ENCODE results near the gene MAP3K9.

The MAP3K9 gene

DNA sequence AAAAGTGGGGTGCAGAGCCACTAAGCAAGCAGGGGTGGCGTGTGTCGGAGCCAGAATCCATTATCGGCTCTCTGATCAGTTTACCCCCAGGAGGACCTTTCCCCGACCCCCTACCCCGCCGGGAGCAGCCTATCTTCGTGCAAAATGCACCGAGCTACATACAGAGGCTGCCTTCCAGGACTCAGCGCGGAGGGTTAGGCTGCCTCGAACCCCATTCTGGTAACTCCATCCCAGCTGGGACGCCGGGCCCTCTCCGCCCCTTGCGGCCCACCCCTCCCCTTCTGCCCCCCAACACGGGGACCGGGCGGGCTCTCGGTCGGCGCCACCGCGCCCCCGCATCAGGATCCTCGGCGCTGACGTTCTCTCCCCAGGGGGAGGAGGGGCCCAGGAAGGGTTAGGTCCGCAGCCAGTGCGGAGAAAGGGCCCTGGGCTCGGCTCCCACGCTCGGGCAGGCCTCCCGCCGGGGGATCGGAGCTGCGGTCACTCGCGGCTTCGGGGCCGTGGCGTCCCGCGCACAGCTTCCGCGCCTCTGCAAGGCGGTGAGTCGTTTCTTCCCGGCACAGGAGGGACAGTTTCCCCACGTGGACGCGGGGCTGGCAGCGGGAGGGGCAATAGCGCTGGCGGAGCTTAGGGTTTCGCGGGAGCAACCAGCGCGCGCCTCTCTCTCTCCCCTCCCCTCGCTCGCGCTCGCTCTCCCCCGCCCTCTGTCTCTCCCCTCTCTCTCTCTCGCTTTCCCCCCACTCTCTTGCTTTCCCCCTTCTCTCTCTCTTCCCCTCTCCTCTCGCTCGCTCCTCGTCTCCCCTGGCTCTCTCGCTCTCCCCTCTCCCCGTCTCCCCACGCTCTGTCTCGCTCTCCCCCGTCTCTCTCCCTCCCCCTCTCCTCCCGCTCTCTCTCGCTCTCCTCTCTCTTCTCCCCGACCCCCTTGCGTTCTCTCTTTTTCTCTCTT lies 12.5 kb upstream of the MAP3K9 start:
- no peak for DNase-seq (ENCODE audit: low read depth)

DNA sequence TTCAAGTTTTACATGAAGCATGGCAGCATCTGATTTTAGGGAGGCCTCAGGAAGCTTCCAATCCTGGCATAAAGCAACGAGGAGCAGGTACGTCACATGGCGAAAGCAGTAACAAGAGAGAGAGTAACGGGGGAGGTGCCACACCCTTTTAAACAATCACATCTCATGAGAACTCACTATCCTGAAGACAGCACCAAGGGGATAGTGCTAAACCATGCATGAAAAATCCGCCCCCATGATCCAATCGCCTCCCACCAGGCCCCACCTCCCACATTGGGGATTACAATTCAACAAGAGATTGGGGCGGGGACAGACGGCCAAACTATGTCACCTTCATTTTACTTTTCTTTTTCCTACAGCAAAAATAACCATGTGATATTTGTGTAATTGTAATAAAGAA lies 7.2 kb upstream of the MAP3K9 start:
- DNase-seq (ENCODE audit: low read depth) = no peak

DNA sequence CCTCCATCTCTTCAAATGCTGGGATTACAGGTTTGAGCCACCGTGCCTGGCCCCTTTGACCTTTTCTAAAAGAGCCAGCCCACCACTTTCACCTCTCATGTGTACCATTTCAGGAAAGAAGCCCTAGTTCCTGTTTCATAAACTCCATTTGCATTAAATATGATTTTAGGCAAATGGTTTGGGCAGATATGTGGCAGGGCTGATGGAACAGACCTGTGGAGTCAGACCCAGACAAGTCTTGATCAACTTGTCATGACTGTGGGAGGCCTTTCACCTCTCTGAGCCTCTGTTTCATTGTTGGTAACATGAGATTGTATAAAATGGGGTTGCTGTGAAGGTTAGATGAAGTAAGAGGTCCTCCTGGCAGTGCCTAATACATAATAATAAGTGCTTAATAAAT lies 5.2 kb upstream of the MAP3K9 start:
- no peak for DNase-seq (ENCODE audit: low read depth)

DNA sequence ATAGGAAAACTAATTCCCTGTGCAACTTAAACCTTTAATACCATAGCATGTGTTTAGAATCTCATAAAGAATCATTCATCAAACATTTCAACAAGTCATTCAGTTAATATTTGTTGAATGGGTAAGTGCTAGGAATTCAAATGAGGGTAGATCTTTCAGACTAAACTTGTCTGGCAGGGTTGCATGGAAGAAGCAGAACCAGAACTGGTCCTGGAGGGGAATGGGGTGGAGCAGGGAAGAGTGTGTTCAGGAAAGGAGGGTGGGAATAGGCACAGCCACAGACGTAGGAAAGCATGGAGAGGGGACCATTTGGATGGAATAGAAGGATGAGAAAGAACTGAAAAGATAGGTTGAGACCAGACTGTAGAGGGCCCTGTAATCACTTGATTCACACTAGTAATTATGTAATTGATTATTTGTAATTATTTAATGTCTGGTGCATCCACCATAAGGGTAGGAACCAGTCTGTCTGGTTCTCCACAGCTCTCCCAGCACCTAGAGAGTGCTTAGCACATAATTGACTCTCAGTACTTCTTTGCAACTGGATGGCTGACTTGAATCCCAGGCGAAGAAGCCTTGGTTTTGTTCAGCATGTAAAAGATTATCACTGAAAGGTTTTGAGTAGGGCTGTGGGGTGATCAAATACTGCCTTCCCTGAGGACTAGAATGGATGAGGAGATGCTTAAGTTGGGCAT lies 3.0 kb upstream of the MAP3K9 start:
- no peak for DNase-seq (ENCODE audit: low read depth)

DNA sequence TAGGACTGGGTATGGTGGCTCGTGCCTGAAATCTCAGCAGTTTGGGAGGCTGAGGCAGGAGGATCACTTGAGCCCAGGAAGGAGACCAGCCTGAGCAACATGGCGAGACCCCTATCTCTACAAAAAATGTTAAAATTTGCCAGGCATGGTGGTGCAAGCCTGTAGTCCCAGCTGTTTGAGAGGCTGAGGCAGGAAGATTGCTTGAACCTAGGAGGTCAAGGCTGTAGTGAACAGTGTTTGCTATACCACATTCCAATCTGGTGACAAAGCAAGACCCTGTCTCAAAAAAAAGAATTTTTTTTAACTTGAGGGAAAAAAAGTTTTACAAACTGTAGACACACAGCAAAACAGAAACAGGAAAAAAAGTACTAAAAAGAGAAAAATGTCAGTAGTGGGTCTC lies 2.3 kb upstream of the MAP3K9 start:
- no peak for DNase-seq (ENCODE audit: low read depth)

DNA sequence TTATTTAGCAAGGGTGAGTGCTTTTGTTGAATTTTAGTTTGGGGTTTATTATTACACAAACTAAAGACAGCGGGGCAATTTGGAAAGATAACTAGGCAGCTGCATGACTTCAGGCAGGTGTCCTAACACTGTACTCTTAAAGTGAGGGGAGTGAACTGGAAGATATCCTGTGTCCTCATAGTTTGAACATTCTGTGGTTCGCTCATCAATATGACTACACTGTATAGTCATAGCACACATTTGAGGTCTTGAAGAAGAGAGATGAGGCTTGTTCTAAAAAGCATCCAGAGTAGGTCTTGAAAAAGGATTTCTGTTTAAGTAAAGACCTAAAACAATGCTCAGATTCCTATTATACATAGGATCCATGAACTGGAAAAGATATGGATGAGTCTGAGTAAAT lies 1.7 kb upstream of the MAP3K9 start:
- no peak for DNase-seq (ENCODE audit: low read depth)

DNA sequence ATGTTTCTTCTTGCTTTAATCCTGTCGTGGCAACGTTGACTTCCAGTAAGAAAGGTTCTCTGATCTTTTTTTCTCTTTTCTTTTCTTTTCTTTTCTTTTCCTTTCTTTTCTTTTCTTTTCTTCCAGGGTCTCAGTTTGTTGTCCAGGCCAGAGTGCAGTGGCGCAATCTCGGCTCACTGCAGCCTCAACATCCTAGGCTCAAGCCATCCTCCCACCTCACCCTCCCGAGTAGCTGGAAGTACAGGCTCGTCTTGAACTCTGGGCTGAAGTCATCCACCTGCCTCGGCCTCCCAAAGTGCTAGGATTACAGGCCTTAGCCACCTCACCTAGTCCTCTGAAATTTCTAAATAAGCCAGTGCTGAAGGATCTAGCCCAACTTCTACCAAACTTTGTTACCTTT lies 1.3 kb upstream of the MAP3K9 start:
- no peak for DNase-seq (ENCODE audit: low read depth)

DNA sequence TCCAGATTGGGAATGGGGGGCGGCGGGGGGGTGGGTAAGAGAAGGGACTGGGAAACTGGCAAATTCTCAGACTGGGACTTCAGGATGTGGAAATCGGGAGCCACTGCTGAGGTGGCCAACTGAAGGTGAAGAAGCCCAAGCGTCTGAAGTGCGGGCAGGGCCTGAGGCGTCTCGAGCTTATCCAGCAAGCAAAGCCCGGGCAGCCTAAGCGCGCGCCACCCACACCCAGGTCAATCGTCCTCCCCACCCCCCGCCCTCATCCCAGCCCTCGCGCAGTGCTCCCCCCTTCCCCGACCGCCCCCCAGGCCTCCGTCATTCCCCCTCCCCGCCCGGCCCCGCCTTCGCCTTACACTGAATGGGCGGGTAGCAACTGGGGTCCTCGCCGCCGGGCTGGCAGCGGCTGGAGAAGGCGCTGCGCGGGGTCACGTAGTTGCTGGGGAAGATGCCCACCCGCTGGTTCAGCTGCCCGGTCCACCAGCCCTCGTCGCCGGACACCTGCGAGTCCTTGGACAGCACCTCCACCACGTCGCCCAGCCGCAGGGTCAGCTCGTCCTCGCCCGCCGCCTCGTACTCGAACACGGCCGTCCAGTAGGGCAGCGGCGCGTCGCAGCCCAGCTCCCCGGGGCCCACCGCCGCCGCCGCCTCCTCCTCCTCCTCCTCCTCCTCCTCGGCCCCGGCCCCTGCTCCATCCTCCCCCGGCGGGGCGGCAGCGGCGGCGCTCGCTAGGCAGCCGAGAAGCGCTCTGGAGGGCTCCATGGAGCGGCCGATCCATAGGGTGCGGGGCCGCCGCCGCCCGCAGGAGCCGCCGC lies 693 bp downstream of the MAP3K9 start:
- no peak for DNase-seq (ENCODE audit: low read depth)

DNA sequence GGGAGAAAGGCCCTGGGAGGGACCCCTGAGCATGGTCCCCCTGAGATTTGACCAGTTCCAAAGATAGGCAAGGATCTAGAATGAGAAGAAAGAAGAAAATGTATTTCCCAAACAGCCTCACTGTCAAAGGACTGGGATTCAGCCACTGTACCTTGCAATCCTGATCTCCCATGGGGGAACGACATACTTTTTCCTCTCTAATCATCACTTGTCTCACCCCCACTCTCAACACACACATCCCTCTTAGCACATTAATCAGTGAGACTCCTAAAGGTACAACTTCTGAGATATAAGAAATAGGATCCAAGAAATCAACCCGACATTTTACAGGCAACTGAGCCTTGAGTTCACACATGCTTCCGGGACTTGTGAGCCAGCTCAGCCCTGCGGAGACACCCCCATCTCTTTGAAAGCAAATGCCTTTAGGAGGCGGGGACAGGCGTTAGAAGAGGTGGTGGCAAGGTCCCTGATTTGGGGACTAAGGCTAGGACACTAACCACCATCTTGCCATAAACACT lies 1.4 kb downstream of the MAP3K9 start:
- DNase-seq (ENCODE audit: low read depth) = no peak

DNA sequence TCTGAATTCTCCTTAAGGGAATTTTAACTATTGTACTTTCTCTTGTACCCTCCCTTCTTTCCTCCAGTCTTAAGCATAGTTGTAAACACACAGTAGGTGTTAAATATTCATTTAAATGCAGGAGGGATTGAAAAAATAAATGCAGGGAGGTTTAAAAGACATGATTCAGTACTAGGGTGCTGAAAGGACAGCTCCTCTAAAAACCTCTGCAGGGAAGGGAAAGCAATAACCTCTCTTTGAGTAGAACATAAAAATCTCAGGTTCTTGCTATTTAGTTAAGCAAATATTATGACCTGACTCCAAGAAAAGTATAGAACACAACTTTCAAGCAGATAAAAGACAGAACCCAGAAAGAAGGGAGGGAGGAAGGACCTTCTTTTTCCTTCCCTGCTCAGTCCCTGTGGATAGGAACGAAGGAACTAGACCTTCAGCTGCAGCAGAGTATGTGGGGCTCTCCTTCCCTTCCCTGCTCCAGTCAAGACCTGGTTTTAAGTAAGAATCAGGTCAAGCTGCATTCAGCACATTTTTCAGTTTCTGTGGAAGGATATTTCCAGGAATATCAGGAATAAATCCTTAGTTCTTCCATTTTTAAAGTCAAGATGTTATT lies 4.7 kb downstream of the MAP3K9 start:
- no peak for DNase-seq (ENCODE audit: low read depth)

DNA sequence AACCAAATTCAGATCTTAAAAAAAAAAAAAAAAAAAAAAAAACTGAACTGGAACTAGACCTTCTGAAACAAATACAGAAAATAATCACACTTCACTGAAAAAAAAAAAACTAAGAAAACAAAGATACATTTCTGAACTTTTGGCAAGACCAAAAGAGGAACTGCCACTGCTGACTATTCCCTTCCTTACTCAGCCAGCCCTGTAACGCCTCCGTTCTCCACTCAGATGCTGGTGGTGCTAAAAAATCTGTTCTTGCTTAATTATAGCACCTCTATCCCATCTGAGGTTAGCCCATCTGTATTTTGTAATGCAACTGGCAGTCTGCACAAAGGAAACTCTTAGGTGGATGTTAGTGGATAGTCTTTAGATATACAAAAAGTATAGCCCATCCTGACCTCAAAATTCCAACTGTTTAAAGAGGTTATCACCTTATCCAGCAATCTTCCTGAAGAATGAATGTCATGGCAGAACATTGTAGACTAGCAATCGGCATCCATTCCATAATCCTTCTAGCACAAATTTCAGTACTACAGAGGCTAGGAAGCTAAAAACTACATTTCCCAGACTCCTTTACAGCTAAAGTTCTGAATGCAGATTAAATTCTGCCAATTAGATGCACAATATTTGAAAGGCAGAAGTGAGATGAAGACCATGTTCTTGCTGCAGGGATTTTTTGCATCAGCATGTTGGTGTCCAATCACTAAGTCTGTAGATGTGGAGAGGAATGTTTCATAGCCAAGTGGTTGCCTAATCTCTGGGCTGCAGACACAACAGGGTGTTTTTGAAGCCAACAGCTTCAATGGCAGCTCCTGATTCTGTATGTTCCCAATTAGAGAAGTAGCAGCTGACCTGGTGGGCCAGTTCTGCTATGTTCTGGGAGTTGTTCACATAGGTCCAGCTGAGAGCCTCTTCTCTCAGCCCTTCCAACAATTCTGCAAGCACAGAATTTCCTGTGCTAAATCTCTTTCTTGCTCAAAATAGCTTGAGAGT lies 5.7 kb downstream of the MAP3K9 start:
- no peak for DNase-seq (ENCODE audit: low read depth)

DNA sequence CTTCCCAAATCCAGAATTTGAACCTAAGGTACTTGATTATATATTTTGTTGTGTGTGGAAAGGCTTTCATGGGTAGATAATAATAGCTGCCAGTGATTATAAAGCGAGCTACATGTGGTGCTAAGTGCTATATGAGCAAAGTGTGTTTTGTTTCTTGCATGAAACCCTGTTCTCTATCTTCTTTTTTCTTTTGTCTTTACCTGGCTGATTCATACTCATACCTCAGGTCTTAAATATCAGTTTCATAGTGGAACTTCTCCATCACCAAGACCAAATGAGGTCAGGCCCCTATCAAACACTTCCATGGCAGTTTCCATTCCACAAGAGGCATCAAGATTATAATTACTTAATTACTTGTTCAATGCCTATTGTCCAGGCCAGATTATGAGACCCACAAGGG lies 6.9 kb downstream of the MAP3K9 start:
- no peak for DNase-seq (ENCODE audit: low read depth)

DNA sequence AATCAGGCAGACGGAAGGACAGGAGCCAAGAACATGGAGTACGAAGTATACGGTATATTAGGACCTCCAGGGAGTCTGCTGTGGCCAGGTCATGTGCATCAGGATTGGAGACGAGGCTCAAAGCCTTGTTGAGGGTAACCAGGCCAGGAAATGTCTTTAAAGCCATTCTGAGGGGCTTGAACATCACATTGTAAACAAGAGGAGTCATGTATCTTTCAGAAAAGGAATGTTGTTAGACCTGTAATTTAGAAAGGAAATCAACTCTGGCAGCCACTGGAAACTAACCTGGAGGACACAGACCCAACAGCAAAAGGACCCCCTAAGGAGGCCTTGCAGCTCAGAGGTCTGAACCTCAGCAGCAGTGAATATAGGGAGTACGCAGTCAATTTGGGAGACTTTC lies 7.5 kb downstream of the MAP3K9 start:
- no peak for DNase-seq (ENCODE audit: low read depth)

DNA sequence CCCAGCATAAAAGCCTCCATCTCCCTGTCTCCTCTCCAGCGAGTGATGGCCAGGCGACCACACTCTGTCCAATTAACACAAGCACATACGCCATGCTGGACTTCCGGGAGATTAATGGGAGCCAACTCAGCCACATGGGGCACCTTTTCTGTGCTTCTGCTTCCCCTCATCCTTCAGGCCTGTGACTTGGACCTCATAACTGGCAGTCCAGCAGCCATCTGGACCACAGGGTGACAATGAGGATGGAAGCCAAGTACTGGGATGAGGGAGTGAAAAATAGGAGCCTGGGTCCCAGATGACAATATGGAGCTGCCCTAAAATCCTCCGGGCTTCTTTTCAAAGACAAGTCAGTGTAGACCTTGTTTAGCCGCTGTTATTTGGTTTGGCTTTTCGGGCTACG lies 12.8 kb downstream of the MAP3K9 start:
- no peak for DNase-seq (ENCODE audit: low read depth)

DNA sequence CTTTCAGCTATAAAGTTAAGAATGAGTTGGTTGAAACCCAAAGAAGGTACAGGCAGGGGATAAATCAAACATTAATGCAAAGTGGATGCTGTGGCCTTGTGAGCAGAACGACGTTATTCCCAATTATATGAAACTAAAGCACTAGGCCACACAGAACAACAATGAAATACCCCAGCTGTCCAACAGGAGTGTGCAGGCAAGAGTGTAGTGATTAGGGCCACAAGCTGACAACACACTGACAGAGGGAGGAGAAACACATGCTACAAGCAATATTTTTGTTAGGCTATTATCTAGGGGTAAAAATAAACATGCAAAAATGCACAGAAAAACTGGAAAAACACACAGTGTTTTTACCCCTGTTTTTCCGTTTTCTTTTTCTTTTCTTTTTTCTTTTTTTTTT lies 15.0 kb downstream of the MAP3K9 start:
- no peak for DNase-seq (ENCODE audit: low read depth)

DNA sequence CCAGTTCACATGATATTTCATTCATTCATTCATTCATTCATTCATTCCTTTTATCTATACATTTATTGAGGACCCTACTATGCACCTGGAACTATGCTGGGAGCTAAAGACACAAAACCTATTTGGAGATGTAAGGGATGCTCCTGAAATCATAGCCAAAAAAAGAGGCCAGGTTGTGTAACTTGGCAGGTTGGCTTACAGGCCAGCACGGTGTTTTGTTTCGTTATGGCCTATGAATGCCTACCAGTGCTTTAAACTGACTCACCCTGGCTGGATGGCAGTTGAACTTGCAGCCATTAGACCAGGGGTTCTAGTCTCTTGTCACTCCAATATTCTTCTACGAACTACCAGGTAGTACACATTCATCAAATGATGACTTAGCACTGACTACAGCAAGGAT lies 15.7 kb downstream of the MAP3K9 start:
- no peak for DNase-seq (ENCODE audit: low read depth)

DNA sequence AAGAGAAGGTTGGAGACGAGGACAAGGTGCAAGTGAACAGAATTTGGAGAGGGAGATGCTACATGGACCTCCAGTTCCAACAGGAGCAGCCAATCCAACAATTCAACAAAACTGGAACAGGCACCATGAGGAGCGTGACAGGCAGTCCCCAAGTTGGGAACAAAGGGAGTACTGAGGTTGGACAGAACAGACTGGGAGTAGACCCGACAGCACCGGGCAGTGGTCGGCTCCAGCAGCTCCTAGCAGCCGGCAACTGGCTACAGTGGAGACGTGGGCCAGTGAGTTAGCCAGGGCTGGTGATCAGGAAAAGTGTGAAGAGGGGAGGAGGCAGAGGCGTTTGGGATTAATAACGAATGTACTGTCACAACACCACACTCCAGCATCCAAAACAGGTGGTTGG lies 16.4 kb downstream of the MAP3K9 start:
- no peak for DNase-seq (ENCODE audit: low read depth)

DNA sequence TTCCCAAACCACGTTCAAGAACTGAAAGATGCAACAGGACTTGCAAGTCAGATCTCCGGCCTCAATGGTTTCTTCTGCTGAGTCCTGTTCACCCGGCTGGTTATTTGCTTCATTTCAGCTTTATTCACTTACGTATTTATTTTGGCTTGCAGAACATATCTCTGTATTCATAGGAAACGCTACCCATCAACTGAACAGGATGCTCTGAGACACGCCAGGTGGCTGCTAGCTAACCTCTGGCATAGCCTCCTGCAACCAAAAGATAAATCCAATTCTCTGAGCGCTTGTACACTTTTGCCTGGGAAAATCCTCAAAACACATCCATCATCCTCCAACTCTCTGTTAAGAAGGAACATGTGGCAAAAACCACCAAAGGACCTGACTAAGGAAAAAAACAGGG lies 17.3 kb downstream of the MAP3K9 start:
- no peak for DNase-seq (ENCODE audit: low read depth)

DNA sequence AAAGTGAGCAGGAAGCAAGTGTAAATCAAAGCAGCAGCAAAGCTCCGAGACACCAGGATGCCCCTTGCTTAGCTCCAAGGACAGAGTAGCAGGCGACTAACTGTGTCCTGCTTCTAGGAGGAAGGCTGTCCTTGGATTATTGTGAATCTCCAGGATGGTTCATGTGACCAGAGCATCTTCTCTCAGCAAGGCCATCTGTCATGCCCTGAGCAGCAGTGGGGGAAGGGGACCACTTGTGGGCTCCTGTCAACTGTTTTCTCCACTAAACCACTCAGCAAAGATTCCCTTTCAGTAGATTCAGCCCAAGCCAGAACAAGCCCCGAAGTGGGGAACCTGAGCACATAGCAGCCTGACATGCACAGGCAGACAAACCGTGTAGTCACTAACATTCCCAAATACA lies 19.4 kb downstream of the MAP3K9 start:
- DNase-seq (ENCODE audit: low read depth) = no peak

DNA sequence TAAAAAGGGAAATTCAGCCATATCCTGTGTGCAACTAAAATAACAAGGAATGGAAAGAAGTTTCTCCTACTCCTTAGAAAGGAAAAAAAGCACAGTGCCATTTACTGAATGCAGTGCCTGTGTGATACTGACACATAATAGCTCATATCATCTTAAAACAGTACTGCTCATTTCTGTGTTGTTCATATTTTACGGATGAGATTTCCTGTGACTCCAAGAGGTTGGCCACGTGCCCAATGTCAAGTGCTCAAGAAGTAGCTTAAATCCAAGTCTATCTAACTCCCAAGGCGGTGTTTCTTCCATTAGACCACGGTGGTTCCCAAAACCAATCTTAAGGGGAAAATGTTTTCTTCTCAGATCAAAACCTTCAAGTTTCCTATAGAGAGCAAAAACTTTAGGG lies 20.0 kb downstream of the MAP3K9 start:
- DNase-seq (ENCODE audit: low read depth) = peak; percentile 59

DNA sequence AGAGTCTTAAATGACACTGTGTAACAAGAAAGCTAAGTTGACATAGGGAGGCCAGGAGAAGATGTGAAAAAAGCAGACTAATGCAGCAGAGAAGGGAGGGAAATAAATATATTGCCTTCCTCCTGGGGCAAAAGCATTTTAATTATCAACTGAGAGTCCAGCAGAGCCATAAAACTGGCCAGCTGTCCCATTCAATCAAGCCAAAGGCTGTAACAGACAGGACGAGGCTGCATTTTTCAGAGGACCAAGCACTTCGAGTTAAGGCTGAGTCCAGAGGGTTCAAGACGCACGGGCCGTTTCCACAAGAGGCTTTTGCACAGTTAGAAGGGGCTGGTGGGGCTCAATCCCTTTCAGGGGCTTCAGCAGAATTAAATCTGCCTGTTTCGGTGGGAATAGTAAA lies 20.4 kb downstream of the MAP3K9 start:
- no peak for DNase-seq (ENCODE audit: low read depth)
